Psoas muscle (tissue), 8 donors: ENCODE data around the gene ACR. TPM values are rescaled to one million over a fixed set of nuclear protein-coding genes. Genes with fewer than 3 reads are reported as not detected.

Experiments used
- ATAC-seq, 4 donors: fragments of 200-7000 bp; cut with Tn5 transposase; one replicate each; pipeline ENCODE4 v1.9.1; 2020; ENCODE audit warnings: moderate library complexity in 3 of 4, mild to moderate bottlenecking in 2 of 4
- DNase-seq, 2 donors: peaks; one replicate each; pipeline ENCODE4 v3.0.0-alpha.2; 2020
- H3K27ac ChIP-seq: fragments of 200-600 bp; one replicate; pipeline ENCODE4 v1.8.0; 2022
- H3K27me3 ChIP-seq, 3 donors: fragments of 200-600 bp in 1 of 3; one replicate each; pipeline versions ENCODE4 v1.6.1 to v1.8.0; 2013 to 2022; ENCODE audit warnings: low read length in 2 of 3, mild to moderate bottlenecking in 2 of 3, moderate library complexity in 1 of 3; ENCODE audit not compliant: insufficient read depth in 3 of 3
- H3K36me3 ChIP-seq, 2 donors: fragments of 200-600 bp in 1 of 2; one replicate each; pipeline versions ENCODE4 v1.6.1 to v1.8.0; 2013 to 2022; ENCODE audit warnings: low read depth in 1 of 2, mild to moderate bottlenecking in 1 of 2, moderate library complexity in 1 of 2; ENCODE audit not compliant: insufficient read depth in 1 of 2
- H3K4me1 ChIP-seq: fragments of 200-600 bp; one replicate; pipeline ENCODE4 v1.8.0; 2022
- H3K4me3 ChIP-seq: fragments of 200-600 bp; one replicate; pipeline ENCODE4 v1.8.0; 2022; ENCODE audit warnings: mild to moderate bottlenecking
- H3K9me3 ChIP-seq: fragments of 200-600 bp; one replicate; pipeline ENCODE4 v1.8.0; 2022
- CTCF ChIP-seq: fragments of 200-600 bp; IDR thresholded peaks from one replicate; pipeline ENCODE4 v1.8.0; 2022; ENCODE audit warnings: antibody characterized with exemption
- WGBS, 3 donors: extraction: QIAGEN DNeasy Blood & Tissue Kit; methylation state at CpG; one replicate each; pipeline versions ENCODE4 v1.1.6 to v1.1.7; 2013; 5-methylcytosine and 5-hydroxymethylcytosine counted together
- intact Hi-C, 2 donors: fragments of 100-400 bp; cut with DNase I; formaldehyde crosslinking; loops; one replicate each; pipeline versions ENCODE4 v1.11.0 to v1.14.2; 2022
- polyA plus RNA-seq, 3 donors: library from polyadenylated mRNA; stranded (reverse); fragments of 200-250 nt; gene quantifications; one replicate each; pipeline ENCODE4 v1.2.3, GENCODE V29; 2013
- total RNA-seq, 4 donors: library from RNA; stranded (reverse); fragmentation: NEBNext Ultra II Directional in 2 of 4; extraction: Animal tissue kit (Norgen Biotek cat#: 25700) in 2 of 4; gene quantifications; one replicate each; pipeline versions ENCODE4 v1.2.1 to v1.2.4, GENCODE V29; 2021 to 2023
- donor health status: healthy with polysubstance abuse.
- donor health status: DM: no; HTN: no; CAD: no; lungs with moderate emphysema.
- donor health status: Bipolar disorder and iron deficiency.
- donor health status: healthy.
- donor health status: DM: yes; HTN: yes; CAD: no.
- donor health status: DM: no; HTN: no; CAD: no.
- donor health status: DM: no; HTN: no; CAD: no.
- donor health status: DM: yes; HTN: yes; CAD: no.

The ACR gene
- total and polyA plus RNA-seq, 7 donors = 0.10 to 0.82 (median 0.26) TPM; not detected in 2

- intact Hi-C loops = no loop called here
- TF ChIP-seq CTCF = no peak
- no peak for DNase-seq
- no peaks in the 10 kb centered on the region for H3K9me3 ChIP-seq
- no peak for ATAC-seq
- H3K4me3 ChIP-seq = no peak overlapping the region
- H3K27ac ChIP-seq = no peak overlapping the region
- H3K4me1 ChIP-seq = no peaks in the 10 kb centered on the region
- WGBS, 3 donors = 69 to 73% (median 71%) methylated on average over 8 of the region's 8 CpGs
- H3K27me3 ChIP-seq = peaks cover 0 to 21% (median 0%) of the 10 kb centered on the region in 3 donors
- peaks cover 0 to 9% of the 10 kb centered on the region in 2 donors for H3K36me3 ChIP-seq
These were observed 13.4 kb upstream of the ACR start for GRCh38 chr22:50724616-50725015.

- WGBS, 3 donors = 92 to 94% (median 93%) methylated on average over 7 of the region's 7 CpGs
- Histone ChIP-seq H3K36me3 (peaks cover 0 to 9% of the 10 kb centered on the region in 2 donors), H3K4me1 (no peaks in the 10 kb centered on the region), H3K4me3 (no peak overlapping the region), H3K27ac (no peak overlapping the region), H3K9me3 (no peaks in the 10 kb centered on the region), H3K27me3 (peaks cover 0 to 17% (median 3%) of the 10 kb centered on the region in 3 donors)
- DNase-seq (peak in 1 of 2 donors; percentile 19), ATAC-seq (no peak)
- intact Hi-C loops = no loop called here
- TF ChIP-seq CTCF = no peak
These were observed 12.4 kb upstream of the ACR start for GRCh38 chr22:50725597-50725996.

- DNase-seq = peak in 1 of 2 donors; percentile 32
- Histone ChIP-seq H3K4me3 (no peak overlapping the region), H3K4me1 (no peaks in the 10 kb centered on the region), H3K27me3 (peaks cover 0 to 7% (median 3%) of the 10 kb centered on the region in 3 donors), H3K36me3 (peaks cover 0 to 9% of the 10 kb centered on the region in 2 donors), H3K9me3 (no peaks in the 10 kb centered on the region), H3K27ac (no peak overlapping the region)
- no peak for TF ChIP-seq CTCF
- intact Hi-C loops = no loop called here
- no peak for ATAC-seq
- 76 to 84% (median 82%) methylated on average over 14 of the region's 14 CpGs for WGBS, 3 donors
These were observed 11.2 kb upstream of the ACR start for GRCh38 chr22:50726643-50727340.

- intact Hi-C loops = no loop called here
- DNase-seq (peak in 1 of 2 donors; percentile 36), ATAC-seq (no peak)
- no peak for TF ChIP-seq CTCF
- Histone ChIP-seq H3K4me3 (no peak overlapping the region), H3K36me3 (peaks cover 0 to 9% of the 10 kb centered on the region in 2 donors), H3K27ac (no peak overlapping the region), H3K4me1 (no peaks in the 10 kb centered on the region), H3K27me3 (peaks cover 0 to 13% (median 3%) of the 10 kb centered on the region in 3 donors), H3K9me3 (no peaks in the 10 kb centered on the region)
- 65 to 71% (median 71%) methylated on average over 22 to 23 of the region's 23 CpGs for WGBS, 3 donors
These were observed 10.1 kb upstream of the ACR start for GRCh38 chr22:50727678-50728522.
